Stimulated activated CD8-positive, alpha-beta memory T cell treated with anti-CD3 and anti-CD28 coated beads, Interleukin-4, amount 100 ng/mL, for 48 hours (primary cell): ENCODE results near the gene ABHD14A.

Source experiments
- DNase-seq: peaks from one replicate; pipeline ENCODE4 v3.0.0-alpha.2; 2020

Gene ABHD14A

GRCh38 chr3:51941463-51941797, 33.4 kb upstream of the ABHD14A start:
- DNase-seq, result no peak

GRCh38 chr3:51941798-51942602, 32.9 kb upstream of the ABHD14A start, which contains the start of the genes PARP3 and RRP9:
Gene PARP3 (plus strand): TSS chr3:51942363. CDS start chr3:51943356, 993 bp downstream.
Gene RRP9 (minus strand): TSS chr3:51941904. CDS start chr3:51941867, 37 bp downstream.
- DNase-seq, result peak; percentile 99

GRCh38 chr3:51942603-51943450, 32.0 kb upstream of the ABHD14A start:
- peak; percentile 73 for DNase-seq

GRCh38 chr3:51943451-51944391, 31.1 kb upstream of the ABHD14A start:
- DNase-seq, result no peak

- no peak for DNase-seq
Observed at GRCh38 chr3:51944451-51945021, 30.3 kb upstream of the ABHD14A start.

- no peak for DNase-seq
Observed at GRCh38 chr3:51945031-51945840, 29.6 kb upstream of the ABHD14A start.

- no peak for DNase-seq
Observed at GRCh38 chr3:51945926-51946705, 28.7 kb upstream of the ABHD14A start.

- DNase-seq, result no peak
Observed at GRCh38 chr3:51946796-51947195, 28.1 kb upstream of the ABHD14A start.

GRCh38 chr3:51947215-51947900, 27.5 kb upstream of the ABHD14A start:
- no peak for DNase-seq

GRCh38 chr3:51948016-51948580, 26.8 kb upstream of the ABHD14A start:
- no peak for DNase-seq

- DNase-seq, result no peak
Observed at GRCh38 chr3:51949121-51949520, 25.7 kb upstream of the ABHD14A start.

GRCh38 chr3:51950899-51951298, 24.0 kb upstream of the ABHD14A start:
- no peak for DNase-seq

- no peak for DNase-seq
Observed at GRCh38 chr3:51953445-51953844, 21.4 kb upstream of the ABHD14A start.

GRCh38 chr3:51954105-51954504, 20.8 kb upstream of the ABHD14A start:
- no peak for DNase-seq

GRCh38 chr3:51954713-51955112, 20.2 kb upstream of the ABHD14A start:
- DNase-seq, result no peak

- DNase-seq, result no peak
Observed at GRCh38 chr3:51955175-51955892, 19.5 kb upstream of the ABHD14A start, which contains the start of gene GPR62. Gene GPR62 (plus strand): TSS chr3:51955381. CDS start chr3:51955653, 272 bp downstream.

- peak; percentile 68 for DNase-seq
Observed at GRCh38 chr3:51955893-51956770, 18.7 kb upstream of the ABHD14A start.
